GM12801 (cell line): ENCODE results near the gene GPR62.

Experiments
- TF ChIP-seq, protein P1 (sequence below): IDR thresholded peaks from one replicate; pipeline ENCODE4 v1.5.1; 2011; ENCODE audit warnings: control low read depth; ENCODE audit not compliant: insufficient read length; ENCODE audit errors: extremely low read depth

The GPR62 gene

DNA sequence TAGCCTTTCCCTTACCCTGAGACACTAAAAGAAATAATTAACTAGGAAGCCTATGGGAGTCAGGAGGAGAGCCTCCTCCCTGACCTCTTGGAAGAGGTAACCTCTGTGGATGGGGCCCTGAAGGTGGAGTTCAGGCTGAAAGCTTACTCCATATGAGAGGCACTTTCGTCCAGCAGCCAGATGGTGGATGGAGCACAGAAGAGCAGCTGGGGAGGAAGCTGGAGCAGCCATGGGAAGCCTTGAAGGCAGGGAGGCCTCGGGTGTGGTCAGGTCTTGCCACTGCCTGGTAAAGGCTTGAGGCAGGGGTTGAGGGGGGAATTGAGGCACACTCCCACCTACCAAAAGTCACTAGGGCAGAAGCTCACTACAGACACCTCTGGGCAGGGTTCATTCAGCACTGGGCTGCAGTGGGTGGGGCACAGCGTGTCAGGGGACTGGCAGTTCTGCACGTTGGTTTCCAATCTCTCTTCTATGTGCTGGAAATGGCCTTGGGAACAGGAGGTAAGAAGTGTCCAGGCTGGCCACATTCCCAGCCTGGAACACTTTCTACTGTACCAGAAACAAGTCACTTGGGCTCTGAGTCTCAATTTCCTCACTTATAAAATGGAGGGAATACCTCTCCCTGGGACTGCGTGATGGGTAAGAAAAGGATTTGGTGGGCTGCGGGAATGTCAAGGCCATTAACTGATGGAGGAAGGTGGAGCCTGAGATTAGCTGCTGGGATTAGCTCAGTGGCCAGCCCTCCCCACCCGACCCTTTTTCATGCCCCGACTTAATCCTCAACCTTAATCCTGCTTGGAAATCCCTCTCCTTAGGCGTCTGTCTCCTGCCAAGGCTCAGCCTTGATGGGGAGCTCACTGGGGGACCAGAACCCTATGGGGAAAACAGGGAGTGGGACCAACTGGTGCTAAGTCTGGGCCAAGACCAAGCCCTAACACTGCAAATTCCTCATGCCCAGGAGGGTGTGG is 6.7 kb downstream of the GPR62 start:
- TF ChIP-seq, protein P1, sequence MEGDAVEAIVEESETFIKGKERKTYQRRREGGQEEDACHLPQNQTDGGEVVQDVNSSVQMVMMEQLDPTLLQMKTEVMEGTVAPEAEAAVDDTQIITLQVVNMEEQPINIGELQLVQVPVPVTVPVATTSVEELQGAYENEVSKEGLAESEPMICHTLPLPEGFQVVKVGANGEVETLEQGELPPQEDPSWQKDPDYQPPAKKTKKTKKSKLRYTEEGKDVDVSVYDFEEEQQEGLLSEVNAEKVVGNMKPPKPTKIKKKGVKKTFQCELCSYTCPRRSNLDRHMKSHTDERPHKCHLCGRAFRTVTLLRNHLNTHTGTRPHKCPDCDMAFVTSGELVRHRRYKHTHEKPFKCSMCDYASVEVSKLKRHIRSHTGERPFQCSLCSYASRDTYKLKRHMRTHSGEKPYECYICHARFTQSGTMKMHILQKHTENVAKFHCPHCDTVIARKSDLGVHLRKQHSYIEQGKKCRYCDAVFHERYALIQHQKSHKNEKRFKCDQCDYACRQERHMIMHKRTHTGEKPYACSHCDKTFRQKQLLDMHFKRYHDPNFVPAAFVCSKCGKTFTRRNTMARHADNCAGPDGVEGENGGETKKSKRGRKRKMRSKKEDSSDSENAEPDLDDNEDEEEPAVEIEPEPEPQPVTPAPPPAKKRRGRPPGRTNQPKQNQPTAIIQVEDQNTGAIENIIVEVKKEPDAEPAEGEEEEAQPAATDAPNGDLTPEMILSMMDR, result no peak

- TF ChIP-seq, protein P1, result no peak
These were observed 7.8 kb downstream of the GPR62 start for GRCh38 chr3:51962854-51963530.

DNA sequence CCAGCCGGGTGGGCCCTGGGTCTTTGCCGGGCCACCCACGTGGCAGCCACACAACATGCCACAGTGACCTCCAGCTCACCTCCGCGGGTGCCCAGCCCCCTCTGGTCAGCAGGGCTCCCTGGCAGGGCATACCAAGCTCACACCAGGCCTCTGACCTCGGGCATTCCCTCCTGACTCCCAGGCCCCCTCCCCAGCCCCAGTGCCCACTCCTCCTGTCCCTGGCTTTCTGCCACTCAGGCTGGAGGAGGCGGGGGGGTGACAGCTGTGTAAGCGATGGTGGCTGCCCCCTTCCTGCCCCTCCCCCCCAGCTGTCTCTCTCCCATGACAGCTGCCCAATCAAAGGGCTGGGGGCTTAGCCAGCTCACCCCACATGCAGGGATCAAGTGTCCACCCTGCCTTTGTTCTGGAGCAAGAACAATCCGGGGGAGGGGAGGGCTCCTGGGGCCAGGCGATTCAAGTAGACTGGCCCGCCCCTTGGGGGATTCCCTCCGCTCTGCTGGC is 8.8 kb downstream of the GPR62 start:
- TF ChIP-seq, protein P1, result no peak

DNA sequence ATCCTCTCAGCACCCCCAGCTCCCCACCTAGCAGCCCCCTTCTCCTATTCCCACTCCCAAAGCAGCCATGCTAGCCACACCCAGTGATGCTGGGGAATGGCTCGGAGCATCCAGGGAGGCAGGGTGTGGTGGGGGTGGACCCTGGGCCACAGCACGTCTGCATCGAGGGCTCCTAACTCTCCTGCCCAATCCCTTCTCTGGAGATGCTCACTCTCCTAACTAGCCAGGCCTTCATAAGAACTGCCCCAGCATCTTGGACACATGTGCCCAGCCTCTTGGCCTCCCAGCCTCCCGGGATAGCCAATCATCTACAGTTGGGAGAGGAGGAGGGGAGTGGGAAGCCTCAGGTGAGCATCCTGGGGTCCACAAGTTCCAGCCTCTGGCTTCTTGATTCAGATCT is 9.3 kb downstream of the GPR62 start:
- TF ChIP-seq, protein P1, result no peak

DNA sequence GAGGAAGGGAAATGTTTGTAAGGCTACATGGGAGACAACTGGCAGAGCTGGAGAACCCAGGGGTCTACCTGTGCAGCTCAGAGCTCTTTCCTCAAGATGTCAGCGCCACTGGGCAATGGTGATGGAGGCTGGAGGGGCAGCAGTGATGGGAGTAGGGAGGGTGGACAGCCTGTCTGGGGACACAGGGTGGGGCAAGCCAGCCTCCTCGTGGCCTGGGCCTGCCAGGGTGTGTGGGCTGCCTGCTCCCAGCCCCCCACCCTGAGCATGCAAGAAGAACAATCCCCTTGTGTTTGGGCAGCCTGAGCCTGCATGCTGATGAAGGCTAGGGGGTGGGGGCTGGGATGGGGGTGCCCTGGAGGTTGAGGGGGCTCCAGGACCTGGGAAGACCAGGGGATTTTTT is 10.8 kb downstream of the GPR62 start:
- TF ChIP-seq, protein P1, result no peak

- TF ChIP-seq, protein P1, result no peak
These were observed 11.3 kb downstream of the GPR62 start for GRCh38 chr3:51966486-51966885.

DNA sequence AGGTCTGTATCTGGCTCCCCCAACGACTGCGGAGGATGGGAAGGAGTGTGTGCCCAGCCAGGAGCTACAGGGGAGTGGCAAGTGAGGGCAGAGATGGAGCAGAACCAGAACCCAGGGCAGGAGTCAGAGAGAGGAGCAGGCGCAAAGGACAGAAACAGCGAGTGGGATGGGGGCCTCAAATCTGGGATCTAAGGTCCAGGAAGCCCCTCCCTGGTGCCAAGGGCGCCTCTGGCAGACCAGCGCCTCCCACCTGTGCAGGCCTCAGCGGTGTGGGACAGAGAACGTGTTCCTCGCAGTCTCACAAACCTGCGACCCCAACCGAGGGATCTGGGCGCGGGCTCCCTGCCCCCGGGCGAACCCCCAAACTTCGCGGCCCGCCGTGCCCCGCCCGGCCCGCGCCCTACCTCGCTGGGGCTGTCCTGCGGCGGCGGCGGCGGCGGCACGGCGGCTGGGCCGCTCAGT is 11.8 kb downstream of the GPR62 start:
- TF ChIP-seq, protein P1, result no peak
